Panc1 (cell line): ENCODE results near the gene AFG1L.

ENCODE experiments used
- POLR2AphosphoS5 ChIP-seq: IDR thresholded peaks from 2 replicates; pipeline ENCODE4 v1.6.1; 2012; ENCODE audit warnings: mild to moderate bottlenecking, low read depth, low read length, moderate library complexity
- TF ChIP-seq, protein P1 (sequence below): fragments of 450-650 bp; IDR thresholded peaks from 2 replicates; pipeline ENCODE4 v1.5.1; 2017; ENCODE audit warnings: mild to moderate bottlenecking
- TF ChIP-seq, protein P2 (sequence below), 2 experiments: IDR thresholded peaks; 2 replicates each; pipeline ENCODE4 v1.6.1; 2011 to 2012; ENCODE audit warnings: low read depth in 2 of 2, control low read depth in 1 of 2, low read length in 1 of 2, mild to moderate bottlenecking in 1 of 2, moderate library complexity in 1 of 2; ENCODE audit not compliant: insufficient read depth in 1 of 2

DNA sequence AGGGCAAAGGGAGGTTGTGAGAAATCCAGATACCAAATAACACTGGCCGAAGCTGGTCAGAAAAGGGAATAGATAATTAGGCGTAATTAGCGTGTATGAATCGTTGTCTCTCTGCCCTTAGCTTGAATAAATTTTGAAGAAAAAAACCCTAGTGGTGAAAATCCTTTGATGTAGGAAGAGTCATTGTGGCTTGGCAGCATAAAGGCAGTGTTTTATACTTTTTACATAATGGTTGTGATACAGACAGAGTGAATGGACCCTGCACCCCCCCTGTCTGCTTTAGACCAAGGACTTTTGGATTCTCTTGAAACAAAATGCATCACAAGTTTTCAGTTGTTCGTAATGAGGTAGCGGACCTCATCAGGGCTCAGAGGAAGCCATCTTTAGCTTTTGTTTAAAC, 126.5 kb downstream of the AFG1L start:
- no peak for TF ChIP-seq POLR2AphosphoS5
- TF ChIP-seq, protein P1, sequence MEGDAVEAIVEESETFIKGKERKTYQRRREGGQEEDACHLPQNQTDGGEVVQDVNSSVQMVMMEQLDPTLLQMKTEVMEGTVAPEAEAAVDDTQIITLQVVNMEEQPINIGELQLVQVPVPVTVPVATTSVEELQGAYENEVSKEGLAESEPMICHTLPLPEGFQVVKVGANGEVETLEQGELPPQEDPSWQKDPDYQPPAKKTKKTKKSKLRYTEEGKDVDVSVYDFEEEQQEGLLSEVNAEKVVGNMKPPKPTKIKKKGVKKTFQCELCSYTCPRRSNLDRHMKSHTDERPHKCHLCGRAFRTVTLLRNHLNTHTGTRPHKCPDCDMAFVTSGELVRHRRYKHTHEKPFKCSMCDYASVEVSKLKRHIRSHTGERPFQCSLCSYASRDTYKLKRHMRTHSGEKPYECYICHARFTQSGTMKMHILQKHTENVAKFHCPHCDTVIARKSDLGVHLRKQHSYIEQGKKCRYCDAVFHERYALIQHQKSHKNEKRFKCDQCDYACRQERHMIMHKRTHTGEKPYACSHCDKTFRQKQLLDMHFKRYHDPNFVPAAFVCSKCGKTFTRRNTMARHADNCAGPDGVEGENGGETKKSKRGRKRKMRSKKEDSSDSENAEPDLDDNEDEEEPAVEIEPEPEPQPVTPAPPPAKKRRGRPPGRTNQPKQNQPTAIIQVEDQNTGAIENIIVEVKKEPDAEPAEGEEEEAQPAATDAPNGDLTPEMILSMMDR = no peak
- TF ChIP-seq, protein P2, sequence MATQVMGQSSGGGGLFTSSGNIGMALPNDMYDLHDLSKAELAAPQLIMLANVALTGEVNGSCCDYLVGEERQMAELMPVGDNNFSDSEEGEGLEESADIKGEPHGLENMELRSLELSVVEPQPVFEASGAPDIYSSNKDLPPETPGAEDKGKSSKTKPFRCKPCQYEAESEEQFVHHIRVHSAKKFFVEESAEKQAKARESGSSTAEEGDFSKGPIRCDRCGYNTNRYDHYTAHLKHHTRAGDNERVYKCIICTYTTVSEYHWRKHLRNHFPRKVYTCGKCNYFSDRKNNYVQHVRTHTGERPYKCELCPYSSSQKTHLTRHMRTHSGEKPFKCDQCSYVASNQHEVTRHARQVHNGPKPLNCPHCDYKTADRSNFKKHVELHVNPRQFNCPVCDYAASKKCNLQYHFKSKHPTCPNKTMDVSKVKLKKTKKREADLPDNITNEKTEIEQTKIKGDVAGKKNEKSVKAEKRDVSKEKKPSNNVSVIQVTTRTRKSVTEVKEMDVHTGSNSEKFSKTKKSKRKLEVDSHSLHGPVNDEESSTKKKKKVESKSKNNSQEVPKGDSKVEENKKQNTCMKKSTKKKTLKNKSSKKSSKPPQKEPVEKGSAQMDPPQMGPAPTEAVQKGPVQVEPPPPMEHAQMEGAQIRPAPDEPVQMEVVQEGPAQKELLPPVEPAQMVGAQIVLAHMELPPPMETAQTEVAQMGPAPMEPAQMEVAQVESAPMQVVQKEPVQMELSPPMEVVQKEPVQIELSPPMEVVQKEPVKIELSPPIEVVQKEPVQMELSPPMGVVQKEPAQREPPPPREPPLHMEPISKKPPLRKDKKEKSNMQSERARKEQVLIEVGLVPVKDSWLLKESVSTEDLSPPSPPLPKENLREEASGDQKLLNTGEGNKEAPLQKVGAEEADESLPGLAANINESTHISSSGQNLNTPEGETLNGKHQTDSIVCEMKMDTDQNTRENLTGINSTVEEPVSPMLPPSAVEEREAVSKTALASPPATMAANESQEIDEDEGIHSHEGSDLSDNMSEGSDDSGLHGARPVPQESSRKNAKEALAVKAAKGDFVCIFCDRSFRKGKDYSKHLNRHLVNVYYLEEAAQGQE (IDR thresholded peaks at IDR 0.05; ENCODE audit: insufficient read depth in 1 of 2, low read depth in 2 of 2, low read length in 1 of 2) = no peak
